ENCODE measurements around the gene ABI1.

- TF ChIP-seq CTCF (IDR thresholded peaks at IDR 0.05; ENCODE audit: borderline replicate concordance, extremely low read depth, low read length, poor library complexity, severe bottlenecking) (no peak), EZH2 (IDR thresholded peaks at IDR 0.05; ENCODE audit: borderline replicate concordance, low read depth, low read length, severe bottlenecking) (no peak)
Measured at GRCh38 chr10:26755443-26755903, 105.3 kb downstream of the ABI1 start.

Data from DND-41 (cell line).